Eye (tissue), 1 donor: ENCODE data around the gene NOG.

Experiments
- DNase-seq: peaks from one replicate; pipeline ENCODE4 v3.0.0-alpha.2; 2015

The NOG gene

GRCh38 chr17:56638591-56639051 is 45.1 kb downstream of the NOG start:
- DNase-seq = peak; percentile 58

DNA sequence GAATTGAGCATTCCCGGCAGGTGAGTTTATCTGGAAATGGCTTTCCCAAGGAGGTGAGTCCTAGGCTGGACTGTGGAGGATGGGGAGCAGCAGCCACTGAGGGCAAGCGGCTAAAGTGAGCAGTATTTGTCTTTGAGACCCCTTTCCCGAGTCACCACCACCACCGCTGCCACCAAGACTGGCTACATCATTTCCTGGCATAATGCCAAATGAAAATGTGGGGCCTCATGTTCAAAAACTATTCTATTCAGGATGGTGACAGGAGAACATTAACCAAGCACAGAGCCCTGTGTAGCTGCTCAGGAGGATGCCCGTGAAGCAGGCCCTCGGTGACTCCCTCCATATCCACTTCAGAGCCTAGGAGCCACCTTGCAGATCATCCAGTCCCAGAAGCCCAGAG is 46.0 kb downstream of the NOG start:
- no peak for DNase-seq

GRCh38 chr17:56640116-56640515 is 46.6 kb downstream of the NOG start:
- DNase-seq = no peak

GRCh38 chr17:56641373-56641772 is 47.9 kb downstream of the NOG start:
- DNase-seq = no peak

DNA sequence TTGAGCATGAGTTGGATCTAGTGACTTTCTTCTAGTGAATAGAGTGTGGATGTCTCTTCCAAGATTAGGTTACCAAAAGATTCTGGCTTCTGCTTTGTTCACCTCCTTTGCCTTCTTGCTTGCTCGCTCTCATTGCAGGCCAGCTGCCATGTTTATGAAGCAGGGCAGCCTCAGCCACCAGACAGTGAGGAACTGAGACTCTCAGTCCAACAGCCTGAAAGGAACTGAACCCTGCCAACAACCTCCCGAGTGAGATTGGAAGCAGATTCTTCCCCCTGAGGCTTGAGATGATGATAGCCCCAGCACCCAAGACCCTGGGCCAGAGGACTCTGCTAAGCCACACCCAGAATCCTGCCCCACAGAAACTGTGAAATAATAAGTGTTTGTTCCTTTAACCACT is 48.4 kb downstream of the NOG start:
- DNase-seq = no peak

- no peak for DNase-seq
These were observed 48.9 kb downstream of the NOG start for GRCh38 chr17:56642424-56642823.
